Measurements from ENCODE around the gene AHNAK.

- TF ChIP-seq CTCF (conservative IDR thresholded peaks at IDR 0.05; ENCODE audit: low read length) (no peak), EZH2phosphoT487 (IDR thresholded peaks at IDR 0.05; ENCODE audit: borderline replicate concordance, low read depth, low read length) (no peak)
Observed at GRCh38 chr11:62505059-62505439, 41.6 kb downstream of the AHNAK start.

Data from OCI-LY7 (cell line).